Hematopoietic multipotent progenitor cell treated with erythropoietin and hydrocortisone succinate and interleukin-3 and kit ligand, for 15 days (in vitro differentiated cells): ENCODE data around the gene ZKSCAN4.

Experiments
- DNase-seq: peaks from one replicate; pipeline ENCODE4 v3.0.0-alpha.2; 2015; ENCODE audit warnings: low spot score

The ZKSCAN4 gene

GRCh38 chr6:28208111-28208659 is 43.9 kb downstream of the ZKSCAN4 start:
- no peak for DNase-seq

- no peak for DNase-seq
These were observed 44.5 kb downstream of the ZKSCAN4 start for GRCh38 chr6:28207510-28208110.

DNA sequence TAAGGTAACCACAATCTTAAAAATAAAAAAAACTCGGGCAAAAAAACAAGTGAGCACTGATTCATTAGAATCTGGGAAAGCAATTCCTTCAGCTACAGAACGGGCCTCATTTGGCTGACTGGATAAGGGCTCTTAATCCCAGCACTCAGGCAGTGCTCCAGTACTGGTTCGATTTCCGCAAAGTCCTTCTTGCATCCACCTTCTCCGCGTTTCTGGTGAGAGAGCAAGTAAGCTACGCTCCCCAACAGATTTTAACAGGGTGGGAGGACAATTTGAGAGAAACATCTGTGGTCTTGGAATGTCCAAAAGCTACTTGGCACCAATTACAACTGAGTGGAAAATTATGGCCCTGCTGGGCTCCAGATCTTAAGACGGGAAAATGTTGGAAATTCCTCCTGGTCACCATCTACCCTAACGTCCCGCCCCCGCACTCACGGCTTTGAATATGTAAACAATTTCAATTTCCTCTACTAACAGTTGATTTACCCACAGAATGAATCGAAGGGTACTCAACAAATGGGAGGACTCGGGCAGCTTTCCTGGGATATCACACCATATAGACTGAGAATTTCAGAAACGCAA is 45.0 kb downstream of the ZKSCAN4 start:
- DNase-seq = no peak

GRCh38 chr6:28206527-28206926 is 45.5 kb downstream of the ZKSCAN4 start:
- DNase-seq = no peak

GRCh38 chr6:28205879-28206278 is 46.2 kb downstream of the ZKSCAN4 start:
- no peak for DNase-seq

DNA sequence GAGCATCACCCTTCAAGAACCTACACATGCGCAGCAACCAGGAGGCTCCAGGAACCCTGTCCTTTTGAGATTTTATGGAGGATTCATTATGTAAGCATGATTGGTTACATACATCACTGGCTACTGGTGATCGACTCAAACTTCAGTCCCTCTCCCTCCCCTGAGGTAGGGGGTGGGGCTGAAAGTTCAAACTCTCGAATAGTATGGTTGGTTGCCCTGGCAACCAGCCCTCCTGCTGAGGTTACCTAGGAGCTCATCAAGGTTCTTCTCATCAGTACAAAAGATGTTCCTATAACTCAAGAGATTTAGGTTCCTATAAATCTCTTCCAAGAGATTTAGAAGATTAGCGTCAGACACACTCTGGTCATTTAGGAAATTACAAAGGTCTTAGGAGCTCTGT is 48.9 kb downstream of the ZKSCAN4 start:
- DNase-seq = no peak

DNA sequence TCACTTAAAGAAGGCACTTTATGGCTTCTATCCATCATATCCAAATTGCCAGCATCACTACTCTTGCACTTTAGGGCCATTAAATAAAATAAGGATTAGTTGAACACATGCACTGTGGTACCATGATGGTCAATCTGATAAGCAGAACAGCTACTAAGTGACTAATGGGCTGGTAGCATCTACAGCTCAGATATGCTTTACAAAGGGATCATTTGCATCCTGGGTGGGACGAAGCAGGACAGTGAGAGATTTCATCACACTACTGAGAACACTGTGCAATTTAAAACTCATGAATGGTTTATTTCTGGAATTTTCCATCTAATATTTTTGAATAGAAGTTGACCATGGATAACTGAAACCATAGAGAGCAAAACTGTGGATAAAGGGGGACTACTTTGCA is 52.0 kb downstream of the ZKSCAN4 start:
- DNase-seq = no peak
